C4-2B (cell line): ENCODE results near the gene DAG1.

ENCODE experiments used
- ZFX ChIP-seq: fragments of 450-650 bp; IDR thresholded peaks from 2 replicates; pipeline ENCODE4 v1.6.1; 2017
- TF ChIP-seq, protein P1 (sequence below): fragments of 450-650 bp; conservative IDR thresholded peaks from 2 replicates; pipeline ENCODE4 v1.5.1; 2017; ENCODE audit warnings: mild to moderate bottlenecking

DNA sequence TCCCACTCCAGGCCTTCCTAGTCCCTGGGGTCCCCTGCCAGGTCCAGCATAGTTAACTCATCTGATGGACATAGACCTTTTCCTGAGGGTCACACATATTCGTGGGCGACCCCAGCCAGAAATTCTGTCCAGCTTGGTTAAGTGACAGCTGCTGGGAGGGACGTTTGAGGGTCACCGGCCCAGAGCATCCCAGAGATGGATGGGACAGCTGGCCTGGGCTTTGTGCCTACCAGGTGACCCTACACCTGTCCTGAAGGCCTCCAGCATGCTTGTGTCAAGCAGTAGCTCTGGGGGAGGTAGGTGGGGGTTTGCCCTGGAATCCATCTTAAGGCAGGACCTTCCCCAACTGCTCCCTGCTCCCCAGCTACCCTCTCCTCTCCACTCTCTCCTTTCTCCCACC is 9.1 kb upstream of the DAG1 start:
- TF ChIP-seq, protein P1, sequence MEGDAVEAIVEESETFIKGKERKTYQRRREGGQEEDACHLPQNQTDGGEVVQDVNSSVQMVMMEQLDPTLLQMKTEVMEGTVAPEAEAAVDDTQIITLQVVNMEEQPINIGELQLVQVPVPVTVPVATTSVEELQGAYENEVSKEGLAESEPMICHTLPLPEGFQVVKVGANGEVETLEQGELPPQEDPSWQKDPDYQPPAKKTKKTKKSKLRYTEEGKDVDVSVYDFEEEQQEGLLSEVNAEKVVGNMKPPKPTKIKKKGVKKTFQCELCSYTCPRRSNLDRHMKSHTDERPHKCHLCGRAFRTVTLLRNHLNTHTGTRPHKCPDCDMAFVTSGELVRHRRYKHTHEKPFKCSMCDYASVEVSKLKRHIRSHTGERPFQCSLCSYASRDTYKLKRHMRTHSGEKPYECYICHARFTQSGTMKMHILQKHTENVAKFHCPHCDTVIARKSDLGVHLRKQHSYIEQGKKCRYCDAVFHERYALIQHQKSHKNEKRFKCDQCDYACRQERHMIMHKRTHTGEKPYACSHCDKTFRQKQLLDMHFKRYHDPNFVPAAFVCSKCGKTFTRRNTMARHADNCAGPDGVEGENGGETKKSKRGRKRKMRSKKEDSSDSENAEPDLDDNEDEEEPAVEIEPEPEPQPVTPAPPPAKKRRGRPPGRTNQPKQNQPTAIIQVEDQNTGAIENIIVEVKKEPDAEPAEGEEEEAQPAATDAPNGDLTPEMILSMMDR = no peak
- TF ChIP-seq ZFX = no peak
